ENCODE data around the gene AK8. TPM values are rescaled to one million over a fixed set of nuclear protein-coding genes. Genes with fewer than 3 reads are reported as not detected.
"Not testable (repeated sequence)": the region's sequence is repeated elsewhere in the genome, so short reads cannot be mapped to it uniquely, and the experiment has no call there.

The AK8 gene
- total and polyA plus RNA-seq, 2 experiments from 2014 or later = 0.70 to 0.83 TPM

GRCh38 chr9:132773764-132774339, 104.2 kb downstream of the AK8 start:
- Histone ChIP-seq H3K27me3 (no peaks in the 10 kb centered on the region), H3K27ac (no peak overlapping the region), H3K9me3 (ENCODE audit: low read depth) (no peaks in the 10 kb centered on the region), H3K4me3 (no peak overlapping the region), H3K36me3 (no peaks in the 10 kb centered on the region), H3K4me1 (ENCODE audit: low read depth) (no peaks in the 10 kb centered on the region)
- DNase-seq (ENCODE audit: low read depth in 1 of 2, low spot score in 1 of 2) = no peak
- no peak for TF ChIP-seq CTCF (IDR thresholded peaks at IDR 0.05; ENCODE audit: low read depth, low read length)

- Histone ChIP-seq H3K36me3 (no peaks in the 10 kb centered on the region), H3K27me3 (no peaks in the 10 kb centered on the region), H3K4me3 (no peak overlapping the region), H3K4me1 (ENCODE audit: low read depth) (no peaks in the 10 kb centered on the region), H3K27ac (no peak overlapping the region), H3K9me3 (ENCODE audit: low read depth) (no peaks in the 10 kb centered on the region)
- no peak for TF ChIP-seq CTCF (IDR thresholded peaks at IDR 0.05; ENCODE audit: low read depth, low read length)
- no peak for DNase-seq (ENCODE audit: low read depth in 1 of 2, low spot score in 1 of 2)
Measured at GRCh38 chr9:132773093-132773492, 105.0 kb downstream of the AK8 start.

GRCh38 chr9:132771752-132772151, 106.3 kb downstream of the AK8 start:
- not testable (repeated sequence) for H3K4me1 ChIP-seq (ENCODE audit: low read depth); DNase-seq (ENCODE audit: low read depth in 1 of 2, low spot score in 1 of 2); H3K27me3 ChIP-seq

GRCh38 chr9:132770770-132771310, 107.2 kb downstream of the AK8 start:
- H3K27me3 ChIP-seq = no peaks in the 10 kb centered on the region
- DNase-seq (ENCODE audit: low read depth in 1 of 2, low spot score in 1 of 2) = no peak
- no peak overlapping the region for H3K27ac ChIP-seq
- H3K4me1 ChIP-seq (ENCODE audit: low read depth) = no peaks in the 10 kb centered on the region
- H3K9me3 ChIP-seq (ENCODE audit: low read depth) = no peaks in the 10 kb centered on the region
- no peak for TF ChIP-seq CTCF (IDR thresholded peaks at IDR 0.05; ENCODE audit: low read depth, low read length)
- H3K4me3 ChIP-seq = no peak overlapping the region
- H3K36me3 ChIP-seq = no peaks in the 10 kb centered on the region

More at GRCh38 chr9:132771752-132772151, 106.3 kb downstream of the AK8 start:
- not testable (repeated sequence) for H3K4me3 ChIP-seq; H3K27ac ChIP-seq; H3K9me3 ChIP-seq (ENCODE audit: low read depth); H3K36me3 ChIP-seq

- TF ChIP-seq CTCF (IDR thresholded peaks at IDR 0.05; ENCODE audit: low read depth, low read length) = no peak
- Histone ChIP-seq H3K9me3 (ENCODE audit: low read depth) (no peaks in the 10 kb centered on the region), H3K4me1 (ENCODE audit: low read depth) (no peaks in the 10 kb centered on the region), H3K36me3 (no peaks in the 10 kb centered on the region), H3K27me3 (no peaks in the 10 kb centered on the region), H3K27ac (no peak overlapping the region), H3K4me3 (peak overlapping the region; percentile 40)
- peak; percentile 57 to 75 for DNase-seq (ENCODE audit: low read depth in 1 of 2, low spot score in 1 of 2)
Measured at GRCh38 chr9:132769906-132770769, 107.9 kb downstream of the AK8 start.
